Liver (tissue), 9 donors: ENCODE measurements around the gene UNKL. TPM values are rescaled to one million over a fixed set of nuclear protein-coding genes. Genes with fewer than 3 reads are reported as not detected.

Experiments
- DNase-seq: peaks from one replicate; pipeline ENCODE4 v3.0.0-alpha.2; 2017; ENCODE audit warnings: low spot score
- H3K27ac ChIP-seq, 2 donors: one replicate each; pipeline ENCODE4 v1.7.0; 2013; ENCODE audit warnings: inconsistent platforms in 2 of 2, low read length in 2 of 2, control low read depth in 1 of 2, low read depth in 1 of 2, mild to moderate bottlenecking in 1 of 2
- H3K27me3 ChIP-seq, 4 donors: one replicate each; pipeline versions ENCODE4 v1.6.1 to v1.7.0; 2013; ENCODE audit warnings: low read length in 3 of 4, inconsistent platforms in 1 of 4, mild to moderate bottlenecking in 1 of 4, moderate library complexity in 1 of 4; ENCODE audit not compliant: control insufficient read depth in 4 of 4, insufficient read depth in 4 of 4
- H3K36me3 ChIP-seq, 4 donors: one replicate each; pipeline versions ENCODE4 v1.6.1 to v1.7.0; 2013; ENCODE audit warnings: low read length in 3 of 4, mild to moderate bottlenecking in 3 of 4, low read depth in 1 of 4, moderate library complexity in 1 of 4; ENCODE audit not compliant: control insufficient read depth in 4 of 4, insufficient read depth in 3 of 4
- H3K4me1 ChIP-seq, 4 donors: one replicate each; pipeline versions ENCODE4 v1.6.1 to v1.7.0; 2013; ENCODE audit warnings: low read length in 3 of 4, mild to moderate bottlenecking in 3 of 4, moderate library complexity in 1 of 4; ENCODE audit not compliant: control insufficient read depth in 4 of 4, insufficient read depth in 4 of 4
- H3K4me3 ChIP-seq, 3 donors: one replicate each; pipeline versions ENCODE4 v1.6.1 to v1.7.0; 2013; ENCODE audit warnings: low read length in 3 of 3, control low read depth in 1 of 3, low read depth in 1 of 3, mild to moderate bottlenecking in 1 of 3
- H3K9ac ChIP-seq, 2 donors: one replicate each; pipeline ENCODE4 v1.7.0; 2013; ENCODE audit warnings: low read length in 2 of 2, mild to moderate bottlenecking in 2 of 2, moderate library complexity in 2 of 2, control low read depth in 1 of 2, low read depth in 1 of 2
- H3K9me3 ChIP-seq, 4 donors: one replicate each; pipeline versions ENCODE4 v1.6.1 to v1.7.0; 2013; ENCODE audit warnings: low read length in 3 of 4; ENCODE audit not compliant: control insufficient read depth in 4 of 4
- CTCF ChIP-seq: fragments of 150-350 bp; IDR thresholded peaks from 2 replicates; pipeline ENCODE4 v1.5.1; 2017; ENCODE audit warnings: improper control_type of control experiment, low read depth, low read length; ENCODE audit not compliant: missing input control
- FOXA1 ChIP-seq: IDR thresholded peaks from 2 replicates; pipeline ENCODE4 v1.6.1; 2016; ENCODE audit warnings: antibody characterized with exemption
- FOXA2 ChIP-seq: IDR thresholded peaks from 2 replicates; pipeline ENCODE4 v1.6.1; 2016; ENCODE audit warnings: antibody characterized with exemption
- GABPA ChIP-seq, 2 donors: IDR thresholded peaks in 1 of 2; conservative IDR thresholded peaks in 1 of 2; 2 replicates each; pipeline ENCODE4 v1.6.1; 2016; ENCODE audit warnings: antibody characterized with exemption in 2 of 2, mild to moderate bottlenecking in 1 of 2, moderate library complexity in 1 of 2
- JUND ChIP-seq, 2 donors: IDR thresholded peaks; 2 replicates each; pipeline ENCODE4 v1.6.1; 2016; ENCODE audit warnings: antibody characterized with exemption in 2 of 2
- MAX ChIP-seq: IDR thresholded peaks from 2 replicates; pipeline ENCODE4 v1.6.1; 2016; ENCODE audit warnings: antibody characterized with exemption
- REST ChIP-seq: IDR thresholded peaks from 2 replicates; pipeline ENCODE4 v1.6.1; 2016; ENCODE audit warnings: antibody characterized with exemption, mild to moderate bottlenecking
- RXRA ChIP-seq, 2 donors: IDR thresholded peaks; 2 replicates each; pipeline ENCODE4 v1.6.1; 2017 to 2018; ENCODE audit warnings: antibody characterized with exemption in 2 of 2, mild to moderate bottlenecking in 1 of 2
- SP1 ChIP-seq: IDR thresholded peaks from 2 replicates; pipeline ENCODE4 v1.6.1; 2018; ENCODE audit warnings: antibody characterized with exemption, mild to moderate bottlenecking
- TAF1 ChIP-seq: conservative IDR thresholded peaks from 2 replicates; pipeline ENCODE4 v1.6.1; 2016; ENCODE audit warnings: antibody characterized with exemption, mild to moderate bottlenecking
- YY1 ChIP-seq: IDR thresholded peaks from 2 replicates; pipeline ENCODE4 v1.6.1; 2016; ENCODE audit warnings: antibody characterized with exemption, mild to moderate bottlenecking
- ZBTB33 ChIP-seq: IDR thresholded peaks from 2 replicates; pipeline ENCODE4 v1.6.1; 2016; ENCODE audit warnings: antibody characterized with exemption
- WGBS: extraction: QIAGEN DNeasy Blood & Tissue Kit; methylation state at CpG from one replicate; pipeline ENCODE4 v1.1.7; 2013; 5-methylcytosine and 5-hydroxymethylcytosine counted together
- polyA plus RNA-seq, 2 donors: library from polyadenylated mRNA; stranded (reverse) in 1 of 2; unstranded in 1 of 2; fragments of 200-250 nt in 1 of 2; fragments of >200 nt in 1 of 2; fragmentation: Nextera tagmentation in 1 of 2; extraction: Ambion mirVana in 1 of 2; gene quantifications; one replicate each; pipeline versions ENCODE4 v1.2.1 to v1.2.3, GENCODE V29; 2013 to 2015
- total RNA-seq, 2 donors: library from RNA; depleted of rRNA; stranded (reverse); fragments of >200 nt; gene quantifications; one replicate each; pipeline ENCODE4 v1.2.3, GENCODE V29; 2014
- donor health status: healthy.
- donor health status: healthy.
- donor health status: healthy.
- donor health status: healthy.
- donor health status: healthy.

UNKL gene
- total and polyA plus RNA-seq, 4 donors, result 3.5 to 14.7 (median 6.6) TPM

- Histone ChIP-seq H3K4me1 (peaks cover 5 to 14% (median 9%) of the 10 kb centered on the region in 4 donors), H3K4me3 (no peak overlapping the region), H3K9me3 (no peaks in the 10 kb centered on the region), H3K36me3 (no peaks in the 10 kb centered on the region), H3K27me3 (no peaks in the 10 kb centered on the region), H3K27ac (no peak overlapping the region), H3K9ac (no peak overlapping the region)
- DNase-seq, result no peak
- 59% methylated on average over 14 of the region's 14 CpGs for WGBS
- TF ChIP-seq CTCF, result no peak
- TF ChIP-seq REST, result no peak
Observed at GRCh38 chr16:1430214-1430758, 15.8 kb upstream of the UNKL start.

GRCh38 chr16:1429631-1430030 is 15.1 kb upstream of the UNKL start:
- no peak overlapping the region for H3K4me3 ChIP-seq
- no peak for DNase-seq
- no peaks in the 10 kb centered on the region for H3K36me3 ChIP-seq
- no peaks in the 10 kb centered on the region for H3K9me3 ChIP-seq
- H3K4me1 ChIP-seq, result peaks cover 5 to 14% (median 9%) of the 10 kb centered on the region in 4 donors
- H3K27me3 ChIP-seq, result no peaks in the 10 kb centered on the region
- WGBS, result 94% methylated on average over 13 of the region's 13 CpGs
- H3K9ac ChIP-seq, result no peak overlapping the region
- no peak overlapping the region for H3K27ac ChIP-seq
- no peak for TF ChIP-seq SP1
- TF ChIP-seq FOXA2, result no peak
- no peak for TF ChIP-seq RXRA (IDR thresholded peaks at IDR 0.05)
- no peak for TF ChIP-seq JUND (IDR thresholded peaks at IDR 0.05)
- no peak for TF ChIP-seq ZBTB33
- no peak for TF ChIP-seq YY1
- no peak for TF ChIP-seq TAF1
- TF ChIP-seq GABPA (IDR thresholded peaks at IDR 0.05 in 1 of 2, conservative IDR thresholded peaks at IDR 0.05 in 1 of 2), result no peak
- no peak for TF ChIP-seq FOXA1
- TF ChIP-seq REST, result no peak
- no peak for TF ChIP-seq MAX
